NCI-H2227 (cell line): ENCODE measurements around the gene IGF1R.
A peak's percentile ranks its signal among the peaks of the same experiment; 100 is the strongest.
"Not testable (repeated sequence)": the region's sequence is repeated elsewhere in the genome, so short reads cannot be mapped to it uniquely, and the experiment has no call there.

Source experiments
- DNase-seq: peaks from one replicate; lab custom pipeline; 2025; ENCODE audit not compliant: unreplicated experiment; lab: John Stamatoyannopoulos, UW

Gene IGF1R

DNA sequence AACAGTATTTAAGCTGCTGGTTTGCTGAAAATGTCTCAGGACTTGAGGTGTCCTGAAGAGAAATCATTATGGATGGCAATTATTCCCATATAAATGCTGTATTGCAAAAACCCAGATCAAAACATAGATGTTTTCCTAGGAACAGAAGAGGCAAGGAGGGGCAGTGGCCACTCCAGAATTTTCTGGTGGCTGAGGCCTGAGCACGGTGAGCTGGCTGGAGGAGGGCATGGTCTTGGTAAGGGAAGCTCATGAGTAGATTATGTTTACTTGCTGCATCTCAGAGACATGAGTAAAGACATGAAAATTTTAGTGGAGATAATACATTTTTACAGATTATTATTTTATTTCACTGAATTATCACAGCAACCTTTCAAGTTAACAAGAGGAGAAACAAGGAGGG lies 328.2 kb downstream of the IGF1R start:
- DNase-seq: no peak

DNA sequence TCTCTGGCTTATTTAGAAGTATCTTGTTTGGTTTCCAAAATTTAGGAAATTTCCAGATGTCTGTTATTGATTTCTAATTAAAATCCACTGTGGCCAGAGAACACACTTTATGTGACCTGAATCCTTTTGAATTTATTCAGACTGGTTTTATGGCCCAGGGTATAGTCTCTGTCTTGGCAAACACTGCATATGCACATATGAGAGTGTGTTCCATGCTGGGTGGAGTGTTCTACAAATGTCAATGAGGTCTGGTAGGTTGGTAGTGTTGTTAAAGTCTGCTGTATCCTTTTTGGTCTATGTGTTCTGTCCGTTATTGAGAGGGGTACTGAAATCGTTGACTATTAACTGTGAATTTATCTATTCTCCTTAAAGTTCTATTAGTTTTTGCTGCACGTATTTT lies 329.1 kb downstream of the IGF1R start:
- no peak for DNase-seq

DNA sequence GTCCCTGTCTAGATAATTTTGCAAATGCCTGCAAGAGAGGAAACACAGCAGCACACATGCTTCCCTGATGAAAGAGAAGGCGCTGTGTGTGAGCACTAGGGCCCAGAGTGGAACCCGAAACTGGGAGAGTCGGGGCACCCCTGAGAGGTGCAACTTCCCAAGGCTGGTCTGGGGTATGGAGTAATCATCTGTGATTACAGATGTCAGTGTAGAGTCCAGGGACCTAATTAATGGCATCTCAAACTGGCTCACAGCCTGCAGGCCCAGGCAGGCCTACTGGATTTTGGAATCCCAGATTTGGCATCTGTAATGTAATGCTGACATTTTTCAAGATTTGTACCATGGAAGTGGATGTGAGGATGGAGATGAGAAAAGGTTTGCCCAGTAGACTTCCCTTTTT lies 329.8 kb downstream of the IGF1R start:
- DNase-seq: no peak

DNA sequence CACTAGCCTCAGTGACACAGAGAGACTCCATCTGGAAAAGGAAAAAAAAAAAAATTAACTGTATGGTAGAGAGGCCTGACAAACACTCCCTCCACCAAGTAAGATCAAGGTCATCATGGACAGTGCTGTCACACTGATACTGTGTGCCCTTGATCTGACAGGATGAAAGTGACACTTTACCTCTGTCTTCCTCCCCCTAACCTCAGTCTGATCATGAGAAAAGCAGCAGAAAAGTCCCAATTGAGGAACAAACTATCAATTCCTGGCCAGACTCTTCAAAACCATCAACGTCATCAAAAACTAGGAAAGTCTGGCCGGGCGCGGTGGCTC lies 332.5 kb downstream of the IGF1R start:
- no peak for DNase-seq

DNA sequence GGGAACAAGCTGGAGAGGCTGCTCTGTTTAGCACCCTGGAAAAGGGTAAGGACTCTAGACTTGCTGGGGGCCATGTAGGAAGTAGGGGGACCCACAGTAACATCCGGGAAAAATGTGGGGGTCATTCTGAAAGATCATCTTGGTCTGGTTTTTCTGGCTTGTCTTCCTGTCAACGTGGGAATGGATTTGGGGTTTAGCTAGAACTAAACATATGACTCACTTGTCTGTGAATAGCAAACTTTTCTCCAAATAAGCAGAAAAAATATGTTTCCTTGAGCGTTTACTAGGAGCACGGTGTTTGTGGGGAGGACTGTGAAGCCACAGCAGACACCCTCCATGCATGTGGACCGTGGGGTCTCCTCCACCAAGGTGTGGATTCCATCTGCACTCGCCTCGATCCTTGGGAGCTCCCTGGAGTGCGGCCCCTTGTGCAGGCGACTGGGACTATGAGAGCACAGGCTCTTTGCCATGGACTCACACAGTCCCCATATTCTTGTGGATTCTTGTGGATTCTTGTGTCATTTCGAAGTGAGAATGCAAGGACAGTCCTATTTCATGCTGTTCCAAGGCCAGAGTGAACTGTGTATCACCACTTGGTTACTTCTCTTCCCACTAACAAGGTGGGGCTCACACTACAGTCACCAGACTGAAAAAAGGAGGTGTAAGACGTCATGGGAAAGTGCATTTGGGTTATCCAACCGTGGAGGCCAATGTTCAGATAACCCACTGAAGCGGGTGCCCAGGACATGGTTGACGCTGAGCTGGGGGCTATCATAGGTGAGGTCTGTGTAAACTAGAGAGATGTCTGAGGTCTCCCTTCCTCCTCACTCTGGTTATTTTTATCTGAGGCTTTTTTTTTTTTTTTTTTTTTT lies 333.7 kb downstream of the IGF1R start:
- DNase-seq: no peak

DNA sequence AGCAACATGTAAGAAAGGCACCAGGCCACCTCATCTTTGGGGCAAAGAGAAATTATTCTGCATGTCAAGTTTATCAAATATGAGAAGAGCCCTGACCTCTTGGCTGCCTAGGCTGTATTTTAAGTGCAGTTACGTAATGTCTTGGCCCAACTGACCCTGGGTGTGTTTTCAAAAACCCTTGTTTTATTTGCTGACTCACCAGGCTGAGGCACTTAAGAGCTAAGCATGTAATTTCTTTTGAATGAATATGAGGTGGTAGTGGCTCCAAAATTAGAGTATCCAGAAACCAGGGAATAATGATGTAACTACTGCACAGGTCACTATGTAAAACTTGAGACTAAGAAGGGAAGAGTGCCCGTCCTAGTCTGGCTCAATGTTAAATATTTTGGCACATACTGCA lies 335.0 kb downstream of the IGF1R start:
- peak; percentile 17 for DNase-seq

DNA sequence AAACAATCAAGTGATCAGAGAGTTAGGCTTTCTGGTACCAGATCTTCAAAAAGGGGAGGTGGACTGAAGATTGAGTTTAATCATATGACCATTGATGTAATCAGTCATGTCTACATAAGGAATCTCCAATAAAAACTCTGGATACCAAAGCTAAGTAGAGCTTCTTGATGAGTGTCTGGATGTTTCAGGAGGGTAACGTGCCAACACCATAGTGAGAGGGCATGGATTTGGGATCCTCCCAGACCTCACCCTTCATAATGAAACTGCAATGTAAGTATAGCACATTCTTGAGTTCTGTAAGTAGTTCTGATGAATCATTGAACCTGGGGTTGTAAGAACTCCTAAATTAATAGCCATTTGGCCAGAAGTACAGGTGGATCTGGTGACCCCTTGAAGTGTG lies 337.9 kb downstream of the IGF1R start:
- DNase-seq: no peak

DNA sequence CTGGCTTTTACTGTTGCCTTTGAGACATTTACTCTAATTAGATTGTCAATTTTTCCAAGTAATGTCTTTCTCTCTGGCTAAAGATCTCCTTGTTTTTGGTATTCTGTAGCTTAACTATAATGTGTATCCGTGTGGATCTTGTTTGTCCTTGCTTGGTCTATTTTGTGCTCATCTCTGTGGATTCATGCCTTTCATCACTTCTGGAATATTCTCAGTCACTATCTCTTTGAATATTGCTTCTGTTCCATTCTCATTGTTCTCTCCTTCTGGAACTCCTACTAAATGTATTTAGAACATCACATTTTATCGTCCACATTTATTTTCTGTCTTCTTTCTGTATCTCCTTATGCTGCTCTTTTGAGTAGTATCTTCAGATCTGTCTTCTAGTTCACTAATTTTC lies 346.6 kb downstream of the IGF1R start:
- no peak for DNase-seq

DNA sequence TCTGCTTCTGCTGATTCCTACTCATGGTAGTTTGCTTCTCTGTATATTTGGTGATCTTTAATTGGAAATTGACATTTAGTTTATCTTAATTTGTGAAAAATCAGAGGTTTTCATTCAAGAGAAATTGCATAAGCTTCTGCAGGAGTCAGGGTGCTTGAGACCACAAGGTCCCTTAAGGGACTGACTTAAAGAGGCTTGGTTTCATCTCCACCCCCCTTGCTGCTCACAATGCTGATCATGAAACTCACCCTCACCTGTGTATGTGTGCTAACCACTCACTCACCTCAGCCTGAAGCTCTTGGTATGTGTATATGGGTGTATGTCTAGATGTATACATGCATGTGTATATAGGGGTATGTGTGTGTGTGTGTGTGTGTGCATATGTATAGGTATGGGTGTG lies 347.8 kb downstream of the IGF1R start:
- DNase-seq: no peak

DNA sequence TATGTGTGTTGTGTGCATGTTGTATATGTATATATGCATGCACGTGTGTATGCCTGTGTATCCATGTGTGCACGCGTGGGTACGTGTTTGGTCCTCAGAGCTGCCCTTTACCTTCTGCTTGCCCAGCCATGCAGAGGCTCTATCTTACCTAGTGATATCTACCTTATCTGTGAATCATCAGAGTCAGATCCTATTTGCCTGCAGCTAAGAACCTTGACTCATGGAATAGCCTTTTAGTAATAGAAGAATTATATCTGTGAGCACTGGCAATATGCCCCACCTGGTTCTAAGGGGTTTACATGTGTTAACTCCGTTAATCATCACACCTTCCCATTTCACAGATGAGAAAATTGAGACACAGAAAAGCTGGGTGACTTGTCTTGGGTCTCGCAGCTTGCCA lies 348.3 kb downstream of the IGF1R start:
- DNase-seq: no peak

DNA sequence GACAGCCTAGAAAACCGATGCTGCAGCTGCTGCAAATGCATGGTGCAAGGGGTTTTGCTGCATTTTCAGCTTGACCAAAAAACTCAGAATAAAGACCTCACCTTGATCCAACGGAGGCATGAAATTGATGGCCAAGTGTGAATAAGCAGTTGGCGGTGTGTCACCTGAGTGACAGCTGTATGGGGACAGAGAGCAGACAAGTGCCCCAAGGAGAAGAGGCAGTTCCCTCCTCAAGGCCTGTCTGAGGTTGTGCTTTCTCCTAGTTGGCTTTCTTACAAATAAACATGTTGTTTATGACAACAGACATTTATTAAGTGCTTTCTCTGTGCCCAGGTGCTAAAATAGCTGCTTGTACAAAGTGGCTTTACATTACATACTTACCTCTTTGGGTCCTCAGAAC lies 349.0 kb downstream of the IGF1R start:
- no peak for DNase-seq

DNA sequence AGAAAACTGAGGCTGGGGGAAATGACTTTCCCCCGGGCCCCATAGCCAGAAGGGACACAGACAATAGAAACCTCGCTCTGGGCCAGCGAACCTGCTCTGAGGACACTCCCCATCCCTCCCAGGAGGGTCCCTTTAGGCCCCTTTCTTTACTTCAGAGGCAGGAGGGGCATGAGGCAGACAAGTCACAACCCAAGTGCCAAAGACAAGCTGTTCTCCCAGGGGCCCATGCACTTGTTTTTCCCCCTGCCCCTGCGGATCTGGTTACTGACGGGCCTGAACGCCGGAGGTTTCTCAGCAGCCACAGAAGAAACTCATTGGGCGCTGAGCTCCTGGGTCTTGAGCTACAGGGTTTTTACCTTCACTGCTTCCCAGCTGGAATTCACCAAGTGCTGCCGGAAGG lies 349.4 kb downstream of the IGF1R start:
- DNase-seq: no peak

DNA sequence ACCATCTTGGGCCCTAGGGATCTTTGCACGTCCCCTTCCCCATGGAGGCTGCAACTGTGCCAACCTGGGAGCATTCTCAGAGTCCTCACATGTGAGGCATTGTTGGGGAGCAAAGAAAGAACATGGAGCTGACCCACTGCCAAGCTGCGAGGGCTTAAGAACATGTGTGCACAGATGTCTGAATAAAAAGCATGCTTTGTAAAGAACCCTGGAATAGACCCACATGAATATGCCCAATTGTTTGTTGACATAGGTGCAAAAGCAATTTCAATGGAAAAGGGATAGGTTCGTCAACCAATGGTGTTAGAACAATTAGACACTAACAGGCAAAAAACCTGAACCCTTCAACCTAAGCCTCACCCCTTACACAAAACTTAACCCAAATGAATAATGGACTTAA lies 349.9 kb downstream of the IGF1R start:
- DNase-seq: no peak

DNA sequence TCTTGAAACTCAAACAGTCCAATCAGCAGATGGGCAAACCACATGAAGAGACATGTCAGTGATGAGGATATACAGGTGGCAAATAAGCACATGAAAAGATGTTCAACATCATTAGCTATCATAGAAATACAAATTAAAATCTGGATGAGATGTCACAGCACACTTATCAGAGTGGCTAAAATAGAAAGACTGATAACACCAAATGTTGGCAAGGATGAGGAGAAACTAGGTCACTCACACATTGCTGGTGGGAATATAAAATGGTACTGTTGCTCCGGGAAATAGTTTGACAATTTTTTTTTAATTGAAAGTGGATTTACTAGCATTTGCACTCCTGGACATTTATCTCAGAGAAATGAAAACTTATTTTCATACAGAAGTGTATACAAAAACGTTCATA lies 350.9 kb downstream of the IGF1R start:
- DNase-seq: no peak

DNA sequence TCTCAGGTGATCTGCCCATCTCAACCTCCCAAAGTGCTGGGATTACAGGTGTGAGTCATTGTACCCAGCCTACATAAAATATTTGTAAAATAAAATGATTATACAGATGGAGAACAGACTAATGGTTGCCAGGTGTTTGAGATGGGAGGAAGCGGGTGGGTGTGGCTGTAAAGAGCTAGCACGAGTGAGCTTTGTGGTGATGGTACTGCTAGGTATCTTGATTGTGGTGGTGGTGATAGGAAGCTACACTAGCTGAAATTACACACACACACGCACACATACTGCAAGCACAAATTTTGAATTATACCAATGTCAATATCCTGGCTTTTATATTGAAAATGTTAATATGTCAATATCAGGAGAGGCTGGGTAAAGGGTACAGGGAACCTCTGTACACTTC lies 353.9 kb downstream of the IGF1R start:
- no peak for DNase-seq

DNA sequence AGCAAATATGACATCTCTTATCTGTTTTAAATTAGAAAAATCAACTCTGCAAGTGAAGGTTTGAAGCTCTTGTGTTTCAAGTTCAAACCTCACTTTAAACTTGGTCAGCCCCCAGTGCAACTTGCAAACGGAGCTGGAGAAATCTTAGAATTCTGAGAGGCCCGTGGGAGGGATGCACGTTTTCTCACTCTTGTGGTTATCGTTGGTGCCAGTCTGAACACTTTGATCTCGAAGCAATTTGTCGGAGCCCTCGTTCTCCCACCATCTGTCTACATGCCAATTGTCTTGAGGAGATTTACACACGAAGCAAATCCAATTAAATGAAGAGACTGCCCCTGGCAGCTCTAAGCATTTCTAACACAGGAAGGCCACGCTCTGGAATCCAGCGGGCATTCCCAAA lies 355.0 kb downstream of the IGF1R start:
- DNase-seq: not testable (repeated sequence)

DNA sequence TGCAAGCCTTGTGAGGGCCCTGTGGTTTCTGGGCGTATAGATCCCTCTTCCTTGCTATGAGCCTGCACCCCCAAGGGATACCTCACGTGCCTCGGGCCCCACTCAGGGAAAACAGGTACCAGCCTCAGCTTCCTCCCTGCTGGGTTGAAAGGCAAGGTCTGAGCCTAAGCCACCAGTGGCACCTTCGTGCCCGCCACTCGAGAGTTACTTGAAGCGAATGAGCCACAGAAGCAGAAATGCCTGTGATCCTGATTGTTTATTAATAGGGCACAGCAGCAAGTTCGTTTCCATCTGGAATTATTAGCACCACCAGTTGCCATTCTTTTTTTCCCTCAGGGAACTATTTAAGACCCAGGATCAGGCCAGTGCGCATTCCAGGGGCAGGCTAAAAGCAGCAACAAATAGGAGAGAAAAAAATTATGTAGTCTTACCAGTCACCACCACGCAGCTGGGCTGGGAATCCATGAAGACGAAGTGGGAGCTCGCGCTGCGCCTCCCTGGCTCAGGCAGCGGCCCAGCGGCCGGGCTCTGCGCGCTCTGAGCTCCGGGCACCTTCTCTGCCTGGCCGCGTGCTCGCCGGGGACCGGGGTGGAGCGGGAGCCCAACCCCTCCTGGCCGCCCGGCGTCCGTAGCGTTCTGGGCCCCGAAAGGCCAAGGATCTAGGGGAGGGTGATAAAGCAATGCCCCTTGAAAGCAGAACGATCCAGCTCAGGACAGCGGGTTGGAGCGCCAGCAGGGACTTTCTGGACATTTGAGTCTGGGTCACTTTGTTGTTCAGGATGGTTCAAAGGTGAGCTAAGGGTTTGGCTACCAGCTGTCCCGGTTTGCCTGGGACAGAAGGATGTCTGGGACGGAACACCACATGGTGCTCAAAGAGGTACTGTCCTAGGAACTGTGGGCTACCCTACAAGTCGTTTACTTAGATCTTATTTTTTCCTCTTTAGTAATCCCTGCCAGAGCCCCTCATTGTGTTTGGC lies 356.9 kb downstream of the IGF1R start:
- not testable (repeated sequence) for DNase-seq

DNA sequence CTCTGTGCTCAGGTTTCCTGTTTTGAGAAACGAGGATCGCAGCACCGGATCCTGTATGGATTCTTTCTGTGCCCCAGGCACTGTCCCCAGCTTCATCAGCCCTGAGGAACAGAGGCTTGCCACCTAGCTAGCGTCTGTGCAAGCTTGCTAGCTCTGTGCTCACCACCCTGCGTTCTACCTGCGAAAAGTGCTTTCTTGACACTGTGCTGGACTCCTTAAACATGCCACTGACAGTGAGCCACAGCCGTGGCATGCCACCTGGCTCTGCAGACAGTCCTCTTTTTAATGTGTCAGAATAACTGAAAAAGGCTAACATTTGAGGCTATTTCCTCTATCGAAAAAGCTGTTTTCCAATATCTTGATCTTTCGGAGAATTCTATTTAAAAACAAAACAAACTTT lies 357.8 kb downstream of the IGF1R start:
- DNase-seq: no peak

DNA sequence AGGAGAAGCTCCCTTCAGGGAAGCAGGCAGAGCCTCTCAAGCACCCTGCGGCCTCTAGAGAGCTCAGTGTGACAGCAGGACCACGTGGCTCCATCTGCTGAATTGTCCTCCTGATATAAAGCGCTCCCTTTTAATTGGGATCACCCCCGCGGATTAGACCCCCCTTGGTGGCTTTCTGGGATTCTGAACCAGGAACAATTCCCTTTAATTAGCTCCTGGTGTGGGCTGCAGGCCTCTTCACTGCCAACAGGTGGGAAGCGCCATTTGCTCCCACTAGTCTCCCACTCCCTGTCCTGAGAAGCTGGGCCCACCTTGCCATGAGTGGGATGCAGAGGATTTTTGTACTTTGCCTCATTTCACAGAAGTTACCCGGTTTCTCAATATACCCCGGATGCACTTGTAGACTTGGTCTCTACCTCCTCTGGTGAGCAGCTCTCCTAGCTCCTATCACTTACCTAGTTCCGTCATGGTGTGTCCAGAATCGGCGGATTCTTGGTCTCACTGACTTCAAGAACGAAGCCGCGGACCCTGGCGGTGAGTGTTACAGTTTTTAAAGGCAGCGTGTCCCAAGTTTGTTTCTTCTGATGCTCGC lies 358.7 kb downstream of the IGF1R start:
- DNase-seq: no peak

DNA sequence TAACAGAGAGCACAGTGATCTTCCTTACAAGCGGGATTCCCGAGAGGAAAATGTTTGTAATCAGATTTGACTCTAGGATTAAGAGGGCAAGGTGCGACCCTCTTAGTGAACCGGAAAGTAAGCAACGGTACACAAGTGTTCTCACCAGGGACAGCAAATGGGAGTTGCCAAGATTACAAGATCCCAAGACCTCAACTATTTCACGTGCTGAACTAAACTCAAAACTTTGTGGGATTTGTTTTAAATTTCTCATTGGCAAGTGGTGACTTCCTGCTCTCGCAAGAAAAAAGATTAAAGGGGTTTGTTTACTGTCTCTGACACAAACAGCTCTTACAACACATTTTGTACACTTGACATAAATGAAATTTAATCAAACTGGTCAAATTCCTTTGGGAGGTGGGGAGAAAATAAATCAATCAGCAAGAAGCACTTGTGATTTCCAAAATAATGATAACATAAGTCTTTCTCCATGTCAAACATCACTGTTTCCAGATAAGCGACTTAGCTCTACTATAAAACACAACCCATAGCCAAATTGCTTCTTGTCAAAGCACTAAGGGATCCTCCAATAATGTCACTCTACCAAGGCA lies 361.5 kb downstream of the IGF1R start:
- no peak for DNase-seq

DNA sequence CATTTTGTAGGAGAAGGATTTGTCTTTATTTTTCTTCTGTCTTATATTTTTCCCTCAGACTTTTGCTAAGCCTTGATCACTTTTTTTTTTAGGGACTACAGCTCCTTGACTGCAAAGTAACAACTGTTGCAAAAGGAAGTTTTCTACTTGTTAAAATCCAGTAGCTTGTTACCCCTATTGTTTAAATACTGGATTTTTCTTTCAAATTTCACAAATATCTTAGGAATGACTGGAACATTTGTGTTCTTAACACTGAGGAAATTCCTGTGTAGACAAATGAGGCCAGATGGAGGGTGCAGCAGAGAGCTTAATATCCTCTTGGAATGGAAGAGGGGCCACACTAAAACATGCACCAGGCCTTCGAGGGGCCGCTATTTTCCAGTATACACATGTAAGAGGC lies 362.4 kb downstream of the IGF1R start:
- DNase-seq: no peak
